Stimulated activated CD4-positive, alpha-beta T cell treated with anti-CD3 and anti-CD28 coated beads, Interleukin-2, amount 100 ng/mL, for 4 hours (primary cell): ENCODE results near the gene SMIM29.

Experiments used
- DNase-seq: peaks from one replicate; pipeline ENCODE4 v3.0.0-alpha.2; 2020; ENCODE audit warnings: low read depth

Gene SMIM29

DNA sequence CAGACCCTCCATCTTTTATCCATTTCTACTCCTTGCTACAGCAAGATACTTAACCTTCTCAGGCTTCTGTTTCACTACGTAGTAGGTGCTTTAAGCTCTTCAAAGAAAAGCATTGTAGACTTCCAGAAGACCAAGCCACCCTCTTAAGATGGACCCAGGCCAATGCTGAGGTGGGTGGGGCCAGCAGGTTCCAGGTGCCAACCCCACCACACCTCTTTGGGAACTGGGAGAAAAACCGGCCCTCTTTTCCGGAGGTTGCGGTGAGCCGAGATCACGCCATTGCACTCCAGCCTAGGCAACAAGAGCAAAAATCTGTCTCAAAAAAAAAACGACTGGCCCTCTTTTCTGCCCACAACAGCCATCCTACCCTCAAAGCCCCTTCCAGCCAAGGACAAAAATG lies 22.7 kb downstream of the SMIM29 start:
- DNase-seq: no peak

DNA sequence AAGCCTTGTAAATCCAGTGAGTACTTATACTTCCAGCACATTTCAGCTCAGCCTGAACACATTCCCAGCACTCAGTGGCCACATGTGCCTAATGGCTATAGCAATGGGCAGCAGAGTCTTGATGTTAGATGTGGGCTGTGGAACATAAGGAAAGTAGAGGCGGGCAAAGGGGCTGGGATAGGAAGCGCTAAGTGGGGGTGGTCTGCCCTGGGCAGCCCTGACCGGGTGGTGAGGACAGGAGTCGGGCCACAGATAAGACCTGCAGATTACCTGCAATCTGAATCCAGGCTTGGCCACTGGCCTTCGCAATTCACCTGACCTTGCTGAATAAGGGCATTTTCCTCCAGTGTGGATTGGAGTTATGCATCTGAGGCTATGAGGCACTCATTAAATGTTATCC lies 23.3 kb downstream of the SMIM29 start:
- no peak for DNase-seq

DNA sequence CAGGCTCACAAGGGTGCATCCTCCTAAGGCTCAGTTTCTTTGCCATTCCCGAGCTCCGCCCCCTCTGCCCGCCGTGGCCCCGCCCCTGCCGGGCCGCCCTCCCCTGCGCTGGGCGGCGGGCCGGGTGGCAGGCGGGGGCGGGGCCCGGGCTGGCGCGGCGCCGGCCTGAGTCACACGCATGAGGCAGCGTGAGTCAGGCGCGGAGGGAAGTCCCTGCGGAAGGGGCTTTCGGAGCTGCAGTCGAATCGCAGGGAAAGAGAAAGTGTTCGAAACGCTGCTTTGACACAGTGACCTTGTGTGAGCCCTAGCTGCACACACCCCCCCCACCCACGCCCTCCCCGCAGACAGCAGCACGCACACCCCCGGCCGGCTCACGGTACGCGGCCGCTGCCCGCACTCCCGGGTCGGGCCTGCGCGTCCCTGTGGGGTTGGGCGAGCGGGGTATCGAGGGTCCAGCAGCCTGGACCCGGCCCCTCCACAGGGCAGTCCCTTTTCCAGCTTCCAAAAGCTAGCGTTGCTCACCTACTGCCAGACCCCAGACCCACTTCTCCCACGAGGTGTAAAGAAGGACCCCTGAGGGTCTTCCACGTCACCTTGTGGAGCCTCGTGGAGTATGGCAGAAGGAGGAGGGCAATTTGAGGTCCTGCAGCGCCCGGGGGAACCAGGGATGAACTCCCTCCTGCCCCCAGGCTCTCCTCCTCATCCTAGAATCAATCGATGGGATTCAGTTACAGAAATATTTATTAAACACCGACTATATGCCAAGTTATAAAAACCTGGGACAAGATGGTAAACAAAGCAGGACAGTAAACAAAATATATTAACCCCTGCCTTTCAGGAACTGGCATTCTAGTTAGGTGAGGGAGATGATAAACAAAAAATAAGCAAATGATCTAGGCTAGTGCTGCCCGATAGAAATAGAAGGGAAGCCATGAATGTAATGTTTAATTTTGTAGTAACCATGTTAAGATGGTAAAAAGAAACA lies 24.6 kb downstream of the SMIM29 start:
- DNase-seq: peak; percentile 94

DNA sequence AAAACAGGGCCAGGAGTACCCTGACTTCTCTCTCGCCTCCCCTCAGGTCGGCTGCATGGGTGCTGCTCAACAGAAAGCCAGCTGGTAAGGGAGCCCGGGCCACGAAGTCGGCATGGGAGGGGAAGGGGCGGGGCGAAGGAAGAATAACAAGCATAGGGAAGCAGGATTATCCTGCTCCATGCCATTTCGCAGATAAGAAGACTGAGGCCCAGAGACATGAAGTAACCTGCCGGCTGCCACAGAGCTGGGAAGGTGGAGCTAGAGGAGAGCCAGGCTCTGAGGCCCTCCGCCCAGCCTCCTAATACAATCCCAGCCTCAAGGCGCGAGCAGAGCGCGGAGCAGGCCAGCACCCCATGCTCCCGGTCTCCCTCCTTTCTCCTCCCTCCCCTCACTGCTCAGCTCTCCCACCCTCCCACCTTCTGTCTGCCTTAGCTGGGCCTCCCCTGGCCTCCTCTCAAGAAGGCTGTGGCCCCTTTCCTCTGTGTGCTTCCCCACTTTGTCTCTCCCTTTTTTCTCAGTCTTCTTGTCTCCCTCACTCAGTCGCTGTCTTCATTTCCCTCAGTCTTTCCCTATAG lies 25.3 kb downstream of the SMIM29 start:
- DNase-seq: no peak

DNA sequence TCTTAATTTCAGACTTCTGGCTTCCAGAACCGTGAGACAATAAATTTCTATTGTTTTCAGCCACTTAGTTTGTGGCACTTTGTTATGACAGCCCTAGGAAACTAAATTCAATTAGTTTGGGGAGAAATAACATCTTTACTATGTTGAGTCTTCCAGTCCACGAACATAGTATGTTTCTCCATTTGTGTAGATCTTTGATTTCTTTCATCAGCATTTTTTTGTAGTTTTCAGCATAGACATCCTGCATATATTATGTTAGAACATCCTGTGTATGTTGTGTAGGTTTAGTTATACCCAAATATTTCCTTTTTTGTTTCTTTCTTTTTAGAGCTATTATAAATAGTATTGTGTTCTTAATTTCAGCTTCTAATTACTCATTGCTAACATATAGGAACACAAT lies 30.1 kb downstream of the SMIM29 start:
- DNase-seq: no peak

DNA sequence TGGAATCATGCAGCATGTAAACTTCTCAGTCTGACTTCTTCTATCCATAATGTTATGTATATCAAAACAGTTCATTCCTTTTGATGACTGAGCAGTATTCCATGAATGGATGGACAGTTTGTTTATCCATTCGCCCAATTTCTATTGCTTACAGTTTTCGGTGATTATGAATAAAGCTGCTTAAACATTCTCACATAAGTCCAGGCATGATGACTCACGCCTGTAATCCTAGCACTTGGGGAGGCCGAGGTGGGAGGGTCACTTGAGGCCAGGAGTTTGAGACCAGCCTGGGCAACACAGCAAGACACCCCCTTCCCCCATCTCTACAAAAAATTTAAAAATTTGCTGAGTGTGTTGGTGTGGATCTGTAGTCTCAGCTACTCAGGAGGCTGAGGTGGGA lies 35.0 kb downstream of the SMIM29 start:
- no peak for DNase-seq

DNA sequence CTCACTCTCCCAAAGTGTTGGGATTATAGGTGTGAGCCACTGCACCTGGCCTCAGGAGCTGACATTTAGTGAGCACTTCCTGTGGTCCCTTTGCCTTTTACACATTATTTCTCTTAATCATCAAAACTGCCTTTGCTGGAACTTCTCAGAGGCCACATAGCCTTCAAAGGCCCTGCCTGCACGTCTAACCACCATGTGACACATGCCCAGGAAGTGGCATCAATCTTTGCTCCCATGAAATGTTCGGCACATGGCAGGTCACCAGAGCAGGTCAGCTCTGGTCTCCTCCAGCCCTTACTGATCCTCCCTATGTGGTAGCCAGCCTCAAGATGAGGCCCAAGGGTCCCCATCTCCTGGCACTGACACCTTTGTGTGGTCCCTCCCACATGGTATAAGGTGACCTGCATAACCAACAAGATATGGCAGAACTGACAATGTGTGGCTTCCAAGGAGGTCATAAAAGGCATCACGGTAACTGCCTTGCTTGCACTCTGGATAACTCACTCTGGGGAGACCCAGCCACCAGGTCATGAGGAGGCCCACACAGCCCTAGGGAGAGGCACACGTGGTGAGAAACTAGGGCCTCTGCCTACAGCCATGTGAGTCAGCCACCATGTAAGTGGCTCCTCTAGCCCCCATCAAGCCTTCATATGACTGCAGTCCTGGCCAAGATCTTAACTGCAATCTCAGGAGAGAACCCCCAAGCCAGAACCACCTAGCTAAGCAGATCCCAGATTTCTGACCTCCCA lies 40.9 kb downstream of the SMIM29 start:
- DNase-seq: no peak

DNA sequence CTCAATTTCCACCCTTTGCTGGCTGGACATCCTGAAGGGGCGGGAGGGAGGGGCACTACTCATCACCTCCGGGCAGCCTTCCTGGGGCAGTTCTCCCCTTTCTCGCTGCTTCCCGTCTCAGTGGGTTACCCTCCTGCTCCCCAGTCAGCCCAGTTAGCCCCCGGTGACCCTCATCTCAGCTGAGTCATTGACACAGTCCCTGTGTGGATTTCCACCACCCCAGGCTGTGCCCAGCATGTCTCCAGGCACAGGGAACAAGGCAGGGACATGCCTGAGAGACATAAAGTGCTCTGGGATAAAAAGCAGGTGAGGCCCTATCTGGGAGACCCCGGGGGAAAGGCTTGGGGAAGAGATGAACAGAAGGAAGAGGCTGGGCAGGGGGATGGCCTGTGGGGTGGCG lies 42.1 kb downstream of the SMIM29 start:
- no peak for DNase-seq

DNA sequence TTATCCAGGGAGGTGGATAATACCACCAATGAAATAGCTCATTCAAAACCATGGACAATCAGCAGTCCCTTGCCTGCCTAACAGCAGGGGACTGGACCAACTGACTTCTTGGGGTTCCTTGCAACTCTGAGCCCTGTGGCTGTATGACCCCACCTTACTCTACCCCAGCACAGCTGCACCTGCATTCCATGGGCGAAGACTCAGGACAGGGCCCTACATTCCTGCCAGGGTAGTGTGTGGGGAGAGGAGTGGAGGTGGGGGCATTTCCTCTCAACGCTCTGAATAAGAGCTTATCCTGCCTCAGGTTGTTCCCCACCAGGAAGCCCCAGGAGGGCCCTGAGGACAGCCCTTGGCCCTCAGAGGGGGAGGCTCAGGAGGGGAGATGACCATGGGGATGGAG lies 42.9 kb downstream of the SMIM29 start:
- DNase-seq: no peak

DNA sequence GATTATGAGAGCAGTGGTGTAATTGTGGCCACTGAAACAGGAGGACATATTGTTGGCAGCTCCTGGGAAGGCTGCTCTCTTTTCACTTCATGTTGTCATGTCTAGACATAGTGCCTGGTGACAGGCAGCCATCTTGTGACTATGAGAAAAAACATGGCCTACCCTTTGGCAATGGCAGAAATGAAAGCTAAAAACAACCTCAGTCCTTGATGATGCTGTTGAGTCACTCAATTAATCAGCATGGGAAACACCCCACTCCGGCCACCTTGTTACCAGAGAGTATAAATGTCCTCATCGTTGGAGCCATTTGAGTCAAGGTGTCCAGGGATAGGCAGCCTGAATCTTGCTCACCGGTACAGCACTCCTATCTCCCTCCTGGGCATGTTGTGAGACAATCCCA lies 43.3 kb downstream of the SMIM29 start:
- no peak for DNase-seq

DNA sequence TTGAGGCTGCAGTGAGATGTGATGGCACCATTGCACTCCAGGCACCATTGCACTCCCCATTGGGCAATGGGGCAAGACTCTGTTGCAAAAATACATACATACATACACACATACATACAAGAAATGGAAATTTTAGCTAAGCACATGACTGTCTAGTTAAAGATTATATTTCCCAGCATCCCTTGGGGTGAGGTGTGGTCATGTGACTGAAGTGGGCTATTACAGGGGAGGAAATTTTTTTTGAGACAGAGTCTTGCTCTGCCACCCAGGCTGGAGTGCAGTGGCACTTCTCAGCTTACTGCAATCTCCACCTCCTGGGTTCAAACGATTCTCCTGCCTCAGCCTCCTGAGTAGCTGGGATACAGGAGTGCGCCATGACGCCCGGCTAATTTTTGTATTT lies 44.1 kb downstream of the SMIM29 start:
- DNase-seq: no peak

DNA sequence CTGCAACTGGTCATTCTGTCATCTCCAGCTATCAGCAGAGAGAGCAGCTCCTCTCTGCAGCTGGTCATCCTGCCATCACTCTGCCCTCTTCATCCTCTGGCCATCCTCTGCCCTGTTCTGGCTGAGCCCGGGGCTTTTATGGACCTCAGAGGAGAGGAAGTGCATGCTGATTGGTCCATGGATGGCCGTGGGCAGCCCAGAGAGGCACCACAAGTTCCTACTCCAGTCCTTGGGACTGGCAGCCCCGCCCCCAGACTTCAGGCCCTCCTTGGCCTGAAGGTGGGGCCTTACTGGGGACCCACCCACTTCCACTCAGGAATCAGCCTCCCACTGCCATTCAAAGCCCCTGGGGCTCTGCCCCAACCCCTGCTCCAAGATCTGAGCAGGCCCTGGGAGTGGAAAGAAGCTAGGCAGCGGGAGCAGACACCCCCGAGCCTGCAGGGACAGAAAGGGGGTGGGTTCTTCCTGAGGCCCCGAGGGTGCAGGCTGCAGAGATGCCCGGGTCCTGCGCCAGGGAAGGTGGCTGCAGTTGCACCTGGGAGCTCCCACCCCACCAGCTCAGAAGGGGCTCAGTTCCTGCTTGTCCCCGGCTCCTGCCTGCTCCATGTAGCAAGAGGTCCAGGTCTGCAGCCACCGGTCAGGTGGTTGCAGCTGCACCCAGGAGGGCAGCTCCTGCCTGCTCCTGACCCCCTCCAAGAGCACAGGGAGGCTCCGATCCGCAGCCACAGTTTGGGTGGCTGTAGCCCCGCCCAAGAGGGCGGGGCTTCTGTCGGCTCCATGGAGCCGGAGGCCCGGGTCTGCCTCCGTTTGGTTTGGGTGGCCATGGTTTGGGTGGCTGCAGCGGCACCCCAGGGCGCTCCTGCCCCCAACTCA lies 46.2 kb downstream of the SMIM29 start:
- DNase-seq: no peak

DNA sequence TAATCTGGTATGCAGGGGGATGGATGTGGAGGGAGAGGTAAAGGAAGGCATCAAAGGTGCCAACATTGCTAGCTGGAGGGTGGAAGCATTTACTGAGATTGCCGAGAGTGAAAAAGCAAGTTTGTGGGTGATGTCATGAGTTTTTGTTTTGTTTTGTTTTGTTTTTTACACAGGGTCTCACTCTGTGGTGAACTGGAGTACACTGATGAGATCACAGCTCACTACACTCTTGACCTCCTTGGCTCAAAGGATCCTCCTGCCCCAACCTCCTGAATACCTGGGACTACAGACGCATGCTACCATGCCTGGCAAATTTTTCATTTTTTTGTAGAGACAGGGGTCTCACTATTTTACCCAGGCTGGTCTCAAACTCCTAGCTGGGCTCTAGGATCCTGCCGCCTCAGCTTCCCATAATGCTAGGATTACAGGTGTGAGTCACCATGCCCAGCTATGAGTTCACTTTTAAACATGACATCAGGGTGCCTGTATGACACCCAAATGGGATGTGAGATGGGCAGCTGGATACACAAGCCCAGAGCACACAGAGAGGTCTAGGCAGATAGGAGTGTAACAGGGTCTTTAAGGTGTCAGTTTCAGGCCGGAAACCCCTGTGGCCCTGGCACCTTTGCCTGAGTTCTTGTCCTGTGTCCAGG lies 47.2 kb downstream of the SMIM29 start:
- DNase-seq: no peak

DNA sequence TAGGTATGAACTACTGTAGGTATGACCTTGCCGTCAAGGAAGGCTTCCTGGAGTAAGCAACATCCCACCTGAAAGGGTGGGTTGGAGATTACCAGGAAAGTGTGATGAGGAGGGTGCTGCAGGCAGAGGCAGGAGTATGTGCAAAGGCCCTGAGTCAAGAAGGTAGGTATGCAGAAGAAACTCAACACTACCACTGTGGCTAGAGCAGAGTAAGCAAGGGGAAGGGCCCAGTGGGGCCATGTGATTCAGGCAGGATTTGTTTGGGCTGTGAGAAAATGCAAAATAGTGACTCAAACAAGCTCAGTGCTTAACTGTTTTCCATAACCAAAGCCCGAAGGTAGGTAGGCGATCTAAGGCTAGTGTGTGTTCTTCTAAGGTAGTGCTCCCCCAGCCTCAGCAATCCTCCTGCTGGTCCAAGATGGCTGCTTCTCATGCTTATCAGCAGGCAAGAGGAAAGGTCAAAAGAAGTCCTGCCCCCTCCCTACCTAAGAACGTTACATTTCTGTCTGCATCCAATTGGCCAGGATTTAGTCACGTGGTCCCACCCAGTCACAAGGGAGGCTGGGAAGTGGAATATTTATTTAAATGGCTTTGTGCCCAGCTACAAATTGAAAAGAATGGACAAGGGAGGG lies 48.4 kb downstream of the SMIM29 start:
- DNase-seq: no peak

DNA sequence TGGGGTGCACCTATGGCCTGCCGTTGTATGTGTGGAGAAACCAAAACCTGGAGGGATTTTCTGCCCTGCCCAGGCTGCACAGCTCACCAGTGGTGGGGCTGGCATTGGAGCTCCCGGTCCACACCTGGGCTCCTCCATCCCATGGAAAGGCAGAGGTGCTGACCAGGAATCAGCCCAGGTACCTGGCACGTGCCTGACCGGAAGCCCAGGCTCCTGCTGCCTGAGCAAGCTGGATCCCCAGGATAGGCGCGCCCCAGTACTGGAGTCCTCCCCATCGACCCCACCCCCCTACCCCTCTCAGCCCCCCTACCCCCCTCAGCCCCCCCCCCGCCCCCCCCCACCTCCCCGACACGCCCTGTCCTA lies 52.0 kb downstream of the SMIM29 start:
- no peak for DNase-seq
